Right renal pelvis (tissue), 4 donors: ENCODE measurements around the gene CRIP2. TPM values are rescaled to one million over a fixed set of nuclear protein-coding genes. Genes with fewer than 3 reads are reported as not detected.

Experiments
- DNase-seq, 4 donors: peaks; one replicate each; pipeline ENCODE4 v3.0.0-alpha.2; 2013; ENCODE audit warnings: low read depth in 4 of 4, low spot score in 3 of 4, missing footprints in 1 of 4
- polyA plus RNA-seq, 4 donors: library from polyadenylated mRNA; unstranded; fragments of 120-200 nt; gene quantifications; one replicate each; pipeline ENCODE4 v1.2.1, GENCODE V29; 2013; ENCODE audit not compliant: insufficient read length in 4 of 4

CRIP2 gene
- polyA plus RNA-seq, 4 donors = 121 to 196 (median 128) TPM

GRCh38 chr14:105475269-105476096 lies 862 bp downstream of the CRIP2 start:
- no peak for DNase-seq

DNA sequence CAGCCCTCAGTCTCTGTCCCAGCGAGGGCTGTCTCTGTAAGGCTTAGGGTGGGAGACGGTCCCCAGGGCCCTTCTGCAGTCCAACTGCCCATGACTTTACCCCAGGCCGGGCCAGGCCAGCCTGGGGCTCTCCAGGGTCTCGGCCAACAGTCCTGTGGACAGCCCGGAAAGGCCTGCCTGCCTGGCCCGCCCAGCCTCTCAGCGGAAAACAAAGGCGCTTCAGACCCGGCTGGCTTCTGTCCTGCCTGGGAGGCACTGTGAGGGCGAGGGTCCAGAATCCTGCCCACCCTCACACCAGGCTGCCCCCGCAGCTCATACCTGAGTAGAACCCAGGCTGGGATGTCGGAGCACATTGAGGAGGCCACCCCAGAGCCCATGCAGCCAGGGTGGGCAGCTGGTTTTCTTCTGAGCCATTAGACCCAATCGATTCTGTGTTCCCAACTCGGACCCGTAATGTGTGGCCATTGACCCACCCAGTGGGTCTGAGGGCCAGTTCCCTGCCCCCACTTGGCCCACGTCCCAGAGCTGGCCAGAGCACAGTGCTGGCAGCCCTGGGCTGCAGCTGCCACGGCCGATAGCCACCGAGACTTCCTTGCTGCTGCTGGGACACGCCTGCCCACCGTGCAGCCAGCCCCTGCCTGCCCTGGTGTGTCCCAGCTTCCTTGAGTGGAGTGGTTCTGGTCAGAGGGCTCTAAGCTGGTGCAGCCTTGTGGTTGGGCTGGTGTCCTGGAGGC lies 1.6 kb downstream of the CRIP2 start:
- DNase-seq = no peak

DNA sequence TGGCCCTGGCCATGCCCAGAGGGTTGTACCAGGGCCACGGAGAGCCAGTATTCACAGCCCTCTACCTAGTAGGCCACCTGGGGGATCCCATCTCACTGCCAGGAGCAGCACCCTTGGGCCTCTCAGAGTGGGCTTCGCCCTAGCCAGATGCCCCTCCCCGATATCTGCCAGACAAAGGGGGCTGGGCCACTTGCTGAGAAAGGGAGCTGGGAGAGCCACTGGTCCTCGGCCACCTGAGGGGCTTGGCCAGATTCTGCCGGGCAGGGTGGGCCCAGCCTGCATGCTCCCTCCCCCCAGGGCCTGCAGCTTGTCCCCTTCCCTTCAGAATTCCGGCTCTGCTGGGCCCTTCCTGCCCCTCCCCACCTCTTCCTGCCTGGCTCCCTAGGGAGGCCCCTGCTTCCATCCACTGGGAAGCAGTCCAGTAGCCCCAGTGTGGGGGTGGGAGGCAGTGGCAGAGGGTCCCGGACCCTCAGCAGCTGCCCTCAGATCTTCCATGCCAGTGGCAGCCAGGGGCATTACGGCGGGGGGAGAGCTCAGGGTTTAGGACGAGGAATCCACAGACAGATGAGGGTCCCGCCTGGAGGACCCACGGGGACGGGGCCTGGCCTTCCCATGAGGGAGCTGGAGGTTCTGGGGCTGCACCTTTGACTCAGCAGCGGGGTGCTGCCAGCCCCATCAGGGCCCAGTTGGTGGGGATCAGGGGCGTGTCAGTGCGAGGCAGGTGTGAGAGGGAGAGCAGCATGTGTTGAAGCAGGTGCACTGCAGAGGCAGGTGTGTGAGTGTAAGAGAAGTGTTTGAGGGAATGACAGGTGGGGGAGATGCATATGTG lies 2.4 kb downstream of the CRIP2 start:
- no peak for DNase-seq

GRCh38 chr14:105477660-105478397 lies 3.2 kb downstream of the CRIP2 start:
- DNase-seq = no peak

- DNase-seq = no peak
Measured at GRCh38 chr14:105478398-105479251, 4.0 kb downstream of the CRIP2 start.

DNA sequence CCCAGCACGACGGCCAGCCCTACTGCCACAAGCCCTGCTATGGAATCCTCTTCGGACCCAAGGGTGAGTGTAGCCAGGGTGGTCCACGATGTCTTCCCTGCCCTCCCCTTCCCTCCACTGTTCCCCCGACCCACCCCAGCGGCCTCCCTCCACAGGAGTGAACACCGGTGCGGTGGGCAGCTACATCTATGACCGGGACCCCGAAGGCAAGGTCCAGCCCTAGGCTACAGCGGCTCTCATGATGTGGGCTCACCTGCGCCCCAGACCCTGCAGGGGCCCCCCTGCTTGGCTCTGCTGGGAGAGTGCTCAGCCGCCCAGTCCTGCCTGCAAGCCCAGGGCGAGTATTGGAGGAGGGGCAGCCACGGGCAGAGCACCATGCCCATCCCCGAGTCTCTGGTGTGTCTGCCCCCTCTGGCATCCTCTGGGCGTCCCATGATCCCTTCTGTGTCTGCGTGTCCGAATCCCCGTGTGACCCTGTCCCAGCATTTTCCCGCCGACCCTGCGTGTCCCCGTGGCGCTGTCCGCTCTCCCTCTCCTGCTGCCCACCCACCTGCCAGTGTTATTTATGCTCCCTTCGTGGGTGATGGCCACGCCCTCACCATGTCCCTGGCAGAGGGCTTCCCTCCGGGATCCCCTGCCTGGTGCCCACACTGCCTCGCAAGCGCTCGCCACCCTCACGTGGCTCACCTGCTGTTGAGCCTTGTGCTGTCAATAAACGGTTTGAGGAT lies 5.0 kb downstream of the CRIP2 start:
- DNase-seq = no peak

GRCh38 chr14:105480199-105480746 lies 5.7 kb downstream of the CRIP2 start:
- DNase-seq = no peak

GRCh38 chr14:105480807-105481801 lies 6.5 kb downstream of the CRIP2 start:
- peak; percentile 84 to 93 (median 86) for DNase-seq

DNA sequence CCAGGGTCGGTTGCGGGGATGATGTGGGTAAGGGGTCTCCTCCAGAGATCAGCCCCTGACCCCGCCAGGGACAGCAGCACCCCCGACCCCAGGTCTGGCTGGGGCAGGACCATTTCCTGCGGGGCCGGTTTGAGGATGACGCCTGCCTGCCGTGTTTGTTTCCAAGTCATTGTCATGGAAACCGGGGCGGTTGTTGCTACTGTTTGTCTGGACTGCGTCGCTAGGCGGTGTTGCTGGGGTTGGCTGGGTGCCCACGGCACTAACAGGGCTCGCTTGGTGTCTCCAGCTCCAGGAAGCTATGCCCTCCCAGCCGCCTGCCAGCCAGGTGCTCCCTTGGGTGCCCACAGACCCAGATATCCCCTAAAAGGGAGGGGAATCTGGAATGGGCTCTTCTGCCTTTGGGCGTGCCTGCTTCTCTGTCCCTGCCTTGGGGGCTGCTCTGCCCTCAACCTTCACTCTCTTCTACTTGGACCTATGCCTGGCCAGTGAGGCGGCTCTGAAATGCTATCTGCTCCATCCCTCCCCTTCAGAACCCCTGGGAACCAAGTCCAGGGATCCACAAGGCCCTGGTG lies 7.4 kb downstream of the CRIP2 start:
- peak; percentile 91 to 94 (median 92) for DNase-seq

- no peak for DNase-seq
Measured at GRCh38 chr14:105482486-105483110, 8.0 kb downstream of the CRIP2 start.

GRCh38 chr14:105483300-105484068 lies 8.9 kb downstream of the CRIP2 start:
- DNase-seq = no peak

DNA sequence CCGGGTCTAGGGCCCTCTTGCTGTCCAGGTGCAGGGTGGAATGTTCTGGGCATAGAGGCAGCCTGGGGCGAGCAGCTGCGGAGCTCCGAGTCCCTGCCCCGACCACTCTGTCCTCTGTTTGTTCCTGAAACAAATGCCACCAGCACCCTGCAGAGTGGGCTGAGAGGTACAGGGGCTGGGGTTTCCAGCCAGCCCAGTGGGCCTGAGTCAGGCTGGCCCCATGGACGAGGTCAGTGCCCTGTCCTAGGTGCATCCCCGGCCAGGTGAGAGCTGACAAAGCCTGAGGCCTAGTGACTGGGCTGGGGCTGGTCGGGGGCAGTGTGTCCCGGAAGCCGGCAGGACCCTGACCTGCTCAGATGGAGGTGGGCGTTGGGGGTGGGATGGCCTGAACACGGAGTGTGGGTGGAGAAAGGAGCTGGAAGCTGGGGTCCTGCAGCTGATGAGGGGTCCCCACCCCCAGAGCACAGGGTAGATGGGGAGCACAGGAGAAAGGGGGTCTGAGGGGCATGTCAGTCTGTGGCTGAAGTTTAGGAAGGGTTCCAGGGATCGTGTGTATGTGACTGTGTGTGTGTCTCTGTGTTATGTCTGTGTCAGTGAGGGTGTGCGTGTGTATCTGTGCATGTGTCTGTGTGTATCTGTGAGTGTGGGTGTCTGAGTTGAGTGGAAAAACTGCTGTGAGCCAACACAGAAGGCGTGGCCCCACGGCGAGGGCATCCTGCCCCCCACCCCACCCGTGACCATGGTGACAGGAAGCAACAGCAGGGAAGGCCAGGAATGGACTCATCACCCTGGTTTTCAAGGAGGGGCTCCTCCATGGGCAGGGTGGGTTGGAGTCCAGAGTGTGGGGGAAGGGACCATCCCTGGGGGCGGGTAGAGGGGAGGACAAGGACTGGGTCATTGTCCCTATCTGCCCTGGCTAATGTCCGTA lies 9.7 kb downstream of the CRIP2 start:
- no peak for DNase-seq

- no peak for DNase-seq
Measured at GRCh38 chr14:105484997-105485393, 10.4 kb downstream of the CRIP2 start.

DNA sequence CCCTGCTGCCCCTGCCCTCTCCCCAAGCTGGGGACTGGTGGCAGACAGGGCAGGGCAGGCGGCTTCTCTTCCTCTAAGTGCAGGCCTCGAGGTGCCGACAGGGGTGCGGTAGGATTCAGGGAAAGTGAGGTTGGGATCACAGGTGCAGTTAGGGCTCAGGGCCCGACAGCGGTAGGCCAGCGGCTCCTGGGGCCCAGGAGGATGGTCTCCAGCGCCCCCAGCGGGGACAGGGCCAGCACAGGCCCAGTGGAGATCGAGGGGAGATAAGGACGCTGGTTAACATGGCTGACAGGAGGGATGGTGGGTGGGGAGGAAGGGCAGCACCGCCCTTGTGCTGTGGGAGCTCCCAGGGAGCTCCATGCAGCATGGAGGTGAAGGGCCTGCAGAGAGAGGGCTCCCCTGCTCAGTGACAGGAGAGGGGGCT lies 11.1 kb downstream of the CRIP2 start:
- no peak for DNase-seq
